ENCODE data around the gene FRS3.
A peak's percentile ranks its signal among the peaks of the same experiment; 100 is the strongest.

Gene FRS3

GRCh38 chr6:41779788-41780550 lies at the start of gene FRS3:
TSS of gene FRS3 (minus strand) at chr6:41779900. CDS start at chr6:41776987, 2,913 bp downstream.
- TF ChIP-seq CTCF (IDR thresholded peaks at IDR 0.05): peak; percentile 84

- no peak for TF ChIP-seq CTCF (IDR thresholded peaks at IDR 0.05)
Measured at GRCh38 chr6:41826343-41827022, 46.8 kb upstream of the FRS3 start.

- no peak for TF ChIP-seq CTCF (IDR thresholded peaks at IDR 0.05)
Measured at GRCh38 chr6:41824571-41825569, 45.2 kb upstream of the FRS3 start.

GRCh38 chr6:41823178-41823577 lies 43.5 kb upstream of the FRS3 start:
- TF ChIP-seq CTCF (IDR thresholded peaks at IDR 0.05): no peak

- TF ChIP-seq CTCF (IDR thresholded peaks at IDR 0.05): no peak
Measured at GRCh38 chr6:41822021-41822420, 42.3 kb upstream of the FRS3 start.

GRCh38 chr6:41821266-41821665 lies 41.6 kb upstream of the FRS3 start:
- no peak for TF ChIP-seq CTCF (IDR thresholded peaks at IDR 0.05)
